IPS-11a (cell line): ENCODE results near the gene NPR2.

ENCODE experiments used
- H3K4me3 ChIP-seq: one replicate; pipeline ENCODE4 v1.5.1; 2013; ENCODE audit warnings: low read depth, low read length, control low read depth

The NPR2 gene

DNA sequence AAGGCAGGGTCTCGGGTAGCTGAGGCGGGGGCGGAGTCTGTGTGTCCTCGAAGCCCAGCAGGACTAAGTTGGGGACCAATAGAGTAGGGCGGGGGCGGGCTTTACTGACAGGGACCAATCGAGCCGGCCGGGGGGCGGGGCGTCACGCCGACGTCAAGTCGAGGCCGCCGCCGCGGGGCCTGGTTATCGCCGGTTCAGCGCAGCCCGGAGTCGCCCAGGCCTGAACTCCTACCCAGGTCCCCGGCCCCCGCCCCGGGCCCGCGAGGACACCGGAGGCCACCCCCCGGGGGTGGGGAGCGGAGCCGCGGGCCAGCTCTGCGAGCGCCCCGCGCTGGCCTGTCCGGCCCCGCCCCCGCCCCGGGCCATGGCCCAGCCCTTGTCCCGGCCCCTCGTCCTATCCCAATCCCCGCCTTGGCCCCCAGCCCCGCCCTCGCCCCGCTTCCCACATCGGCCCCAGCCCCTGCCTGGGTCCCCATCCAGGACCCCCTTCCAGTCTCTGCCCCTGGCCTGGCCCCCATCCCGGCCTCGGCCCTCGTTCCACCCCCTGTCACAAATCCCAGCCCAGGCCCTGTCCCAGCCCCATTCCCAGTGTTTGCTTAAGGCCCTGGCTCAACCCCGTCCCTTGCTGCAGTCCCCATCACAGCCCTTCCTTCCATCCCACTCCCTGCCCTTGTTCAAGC is 37.8 kb downstream of the NPR2 start, which contains the start of gene TMEM8B:
Gene TMEM8B (plus strand): TSS at position 145 of the 680 bp plus-strand sequence. CDS start 220 bp downstream, at position 365.
- peak within 1 kb of the TSS; percentile 51 for H3K4me3 ChIP-seq

DNA sequence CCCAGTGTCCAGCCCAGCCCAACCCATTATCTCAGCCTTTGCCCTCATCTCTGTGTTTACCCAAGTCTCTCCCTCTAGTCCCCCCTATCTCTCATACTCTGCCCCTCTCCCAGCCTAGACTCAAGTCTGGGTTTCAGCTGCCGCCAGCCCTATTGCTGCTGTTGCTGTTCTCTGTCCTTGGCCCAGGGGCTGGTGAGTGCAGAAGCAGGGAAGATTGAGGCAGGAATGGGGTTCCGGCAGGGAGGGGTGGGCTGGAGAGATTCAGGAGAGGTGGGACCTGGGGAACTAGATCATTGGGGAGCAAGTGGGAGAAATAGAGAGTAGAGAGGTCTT is 38.3 kb downstream of the NPR2 start:
- peak overlapping the region; percentile 51 for H3K4me3 ChIP-seq

GRCh38 chr9:35831040-35831439 is 39.6 kb downstream of the NPR2 start:
- no peak overlapping the region for H3K4me3 ChIP-seq

DNA sequence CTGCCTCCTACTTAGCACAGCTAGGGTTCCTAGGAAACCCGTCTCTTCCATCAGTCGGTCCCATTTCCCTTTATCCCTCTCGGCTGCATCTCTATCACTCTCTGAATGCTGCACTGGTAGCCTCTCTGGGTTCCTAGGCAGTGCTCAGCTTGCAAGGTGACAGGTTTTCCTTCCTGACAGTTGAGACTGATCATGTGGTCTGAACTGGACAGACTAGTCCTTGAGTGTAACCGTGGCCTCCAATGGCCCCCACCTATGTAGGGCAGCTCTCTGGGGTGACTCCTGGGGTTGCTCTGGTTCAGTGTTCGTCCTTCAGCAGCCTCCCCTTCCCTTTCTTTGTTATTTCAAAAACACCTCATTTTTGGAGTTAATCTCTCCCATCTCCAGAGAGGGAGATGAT is 41.4 kb downstream of the NPR2 start:
- H3K4me3 ChIP-seq, result no peak overlapping the region

GRCh38 chr9:35834260-35835215 is 43.1 kb downstream of the NPR2 start:
- no peak overlapping the region for H3K4me3 ChIP-seq

DNA sequence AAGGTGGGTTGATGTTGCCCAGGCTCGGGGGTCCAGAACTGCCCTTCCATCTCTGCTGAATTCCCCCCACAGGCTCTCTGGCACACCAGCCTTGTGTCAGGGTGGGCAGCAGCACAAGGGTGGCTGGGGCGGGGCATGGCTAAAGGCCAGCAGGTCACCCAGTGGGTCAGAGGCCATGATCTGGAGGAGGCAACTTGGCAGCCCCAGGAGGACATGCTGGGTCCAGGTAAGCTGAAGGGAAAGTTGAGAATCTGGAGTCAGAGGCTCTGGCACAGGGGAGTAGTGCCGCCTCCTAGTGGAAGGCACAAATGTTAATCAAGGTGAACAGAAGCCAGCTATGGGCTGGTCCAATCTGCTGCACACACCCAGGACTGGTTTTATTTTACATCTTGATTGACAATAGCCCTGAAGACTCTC is 43.8 kb downstream of the NPR2 start:
- H3K4me3 ChIP-seq, result no peak overlapping the region

GRCh38 chr9:35835766-35836165 is 44.4 kb downstream of the NPR2 start:
- no peak overlapping the region for H3K4me3 ChIP-seq

GRCh38 chr9:35836595-35836994 is 45.2 kb downstream of the NPR2 start:
- H3K4me3 ChIP-seq, result no peak overlapping the region

GRCh38 chr9:35839926-35840325 is 48.5 kb downstream of the NPR2 start:
- H3K4me3 ChIP-seq, result no peak overlapping the region

- H3K4me3 ChIP-seq, result no peak overlapping the region
These were observed 49.7 kb downstream of the NPR2 start for GRCh38 chr9:35840881-35841644.

DNA sequence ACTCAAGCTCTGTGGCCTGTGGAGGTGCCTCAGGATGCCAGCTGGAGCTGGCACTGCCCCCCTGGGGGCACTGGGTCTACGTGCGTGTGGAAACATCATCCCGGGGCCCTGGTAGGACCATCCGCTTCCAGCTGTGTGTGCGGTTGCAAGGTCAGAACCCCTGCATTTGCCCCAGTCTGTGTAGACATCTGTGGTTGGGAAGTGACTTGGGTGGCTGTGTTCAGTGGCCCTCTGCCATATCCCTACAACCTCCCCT is 50.2 kb downstream of the NPR2 start:
- H3K4me3 ChIP-seq, result no peak overlapping the region

- no peak overlapping the region for H3K4me3 ChIP-seq
These were observed 50.8 kb downstream of the NPR2 start for GRCh38 chr9:35842020-35842745.

DNA sequence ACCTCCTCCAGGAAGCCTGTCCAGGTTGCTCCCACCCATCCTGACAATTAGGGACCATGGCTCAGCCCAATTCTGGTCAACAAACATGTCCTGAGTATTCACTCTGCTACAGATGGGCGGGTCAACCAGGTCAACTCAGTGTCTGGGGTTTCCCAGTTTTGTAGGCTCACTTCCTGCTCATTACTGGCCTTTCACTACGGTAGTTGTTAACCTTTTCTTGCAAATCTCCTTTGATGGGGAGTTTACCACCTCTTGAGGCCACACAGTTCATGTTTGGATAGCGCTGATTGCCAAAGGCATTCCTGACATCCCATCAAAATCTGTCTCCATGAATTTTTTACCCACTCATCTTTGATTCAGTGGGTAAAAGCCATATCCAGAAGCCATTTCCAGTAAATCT is 51.4 kb downstream of the NPR2 start:
- H3K4me3 ChIP-seq, result no peak overlapping the region

GRCh38 chr9:35844628-35845270 is 53.4 kb downstream of the NPR2 start:
- no peak overlapping the region for H3K4me3 ChIP-seq

DNA sequence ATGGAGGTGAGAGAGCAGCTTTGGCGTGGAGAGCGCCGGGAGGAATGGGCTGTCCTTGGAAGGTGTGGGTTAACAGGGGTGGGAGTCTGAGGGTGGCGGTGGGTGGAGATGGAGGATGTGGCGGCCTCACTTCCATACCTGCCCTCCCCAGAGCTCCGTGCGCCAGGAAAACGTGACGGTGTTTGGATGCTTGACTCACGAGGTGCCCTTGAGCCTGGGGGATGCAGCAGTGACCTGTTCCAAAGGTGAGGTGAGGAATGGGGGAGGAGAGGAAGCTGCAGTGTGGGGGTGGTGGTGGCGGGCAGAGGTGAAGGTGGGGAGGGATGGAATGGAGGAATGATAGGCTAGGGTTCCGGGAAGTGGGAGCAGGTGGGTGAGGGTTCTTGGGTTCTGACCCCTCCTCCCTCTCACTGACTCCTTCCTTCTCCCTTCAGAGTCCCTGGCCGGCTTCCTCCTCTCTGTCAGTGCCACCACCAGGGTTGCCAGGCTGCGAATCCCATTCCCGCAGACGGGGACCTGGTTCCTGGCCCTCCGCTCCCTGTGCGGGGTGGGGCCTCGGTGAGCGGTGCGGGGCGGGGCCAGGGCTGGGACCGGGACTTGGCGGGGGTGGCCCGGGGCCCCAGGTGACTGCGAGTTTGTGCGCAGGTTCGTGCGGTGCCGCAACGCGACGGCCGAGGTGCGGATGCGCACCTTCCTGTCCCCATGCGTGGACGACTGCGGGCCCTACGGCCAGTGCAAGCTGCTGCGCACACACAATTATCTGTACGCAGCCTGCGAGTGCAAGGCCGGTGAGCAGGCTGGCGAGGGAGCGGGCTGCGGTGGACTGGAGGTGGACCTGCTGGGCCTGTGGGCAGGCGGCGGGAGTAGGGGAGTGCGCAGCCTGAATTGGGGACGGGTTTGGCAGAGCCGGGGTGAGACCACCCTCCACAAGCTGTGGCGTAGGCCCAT is 54.7 kb downstream of the NPR2 start:
- H3K4me3 ChIP-seq, result peak overlapping the region; percentile 70

- no peak overlapping the region for H3K4me3 ChIP-seq
These were observed 56.6 kb downstream of the NPR2 start for GRCh38 chr9:35847792-35848572.

DNA sequence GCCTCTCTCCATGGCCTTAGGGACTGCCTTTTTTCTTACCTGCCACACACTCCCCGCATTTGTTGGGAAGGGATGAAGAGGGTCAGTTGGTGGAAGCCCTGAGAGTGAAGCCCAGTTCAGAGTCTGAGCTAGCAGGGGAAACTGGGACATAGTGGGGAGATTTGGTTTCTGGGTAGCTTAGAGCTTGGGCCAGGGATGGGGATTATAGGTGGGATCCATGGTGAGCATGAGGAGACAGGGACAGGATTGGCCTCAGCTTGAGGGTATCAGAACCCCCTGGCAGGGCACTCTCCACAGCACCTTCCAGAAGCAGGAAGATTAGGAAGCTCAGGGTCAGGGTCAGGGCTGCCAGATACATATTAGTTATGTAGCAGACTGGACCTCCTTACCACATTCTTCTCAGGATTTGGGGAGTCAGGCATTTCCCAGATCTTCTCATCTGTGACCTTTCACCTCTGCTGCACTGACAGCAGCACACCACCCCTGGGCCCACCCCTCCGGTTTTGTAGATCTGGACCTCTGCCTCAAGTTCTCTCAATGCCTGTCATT is 61.0 kb downstream of the NPR2 start:
- H3K4me3 ChIP-seq, result no peak overlapping the region
